Activated naive CD4-positive, alpha-beta T cell treated with anti-CD3 and anti-CD28 coated beads, Interleukin-2, amount 10 ng/mL, durations not matched to agents 7 days and 5 days (primary cell): ENCODE measurements around the gene DSCAM.
"Not testable (repeated sequence)": the region's sequence is repeated elsewhere in the genome, so short reads cannot be mapped to it uniquely, and the experiment has no call there.

Experiments
- CTCF ChIA-PET: fragments of 350-600 bp; sonication (Branson Sonifier 250); formaldehyde crosslinking; loops from one replicate; lab custom pipeline; 2021; ENCODE audit warnings: antibody characterized with exemption; lab: Charles Lee
- DNase-seq: peaks from one replicate; pipeline ENCODE4 v3.0.0-alpha.2; 2020
- H3K27ac Mint-ChIP-seq: one replicate; pipeline ENCODE4 v1.8.0; 2021; ENCODE audit warnings: mild to moderate bottlenecking, moderate library complexity, mixed read lengths
- H3K27me3 Mint-ChIP-seq: one replicate; pipeline ENCODE4 v1.8.0; 2021; ENCODE audit warnings: mild to moderate bottlenecking, mixed read lengths
- H3K36me3 Mint-ChIP-seq: one replicate; pipeline ENCODE4 v1.8.0; 2021; ENCODE audit warnings: mixed read lengths
- H3K4me1 Mint-ChIP-seq: one replicate; pipeline ENCODE4 v1.8.0; 2021; ENCODE audit warnings: mixed read lengths
- H3K4me3 Mint-ChIP-seq: one replicate; pipeline ENCODE4 v1.8.0; 2021; ENCODE audit warnings: mild to moderate bottlenecking, moderate library complexity, mixed read lengths
- H3K9me3 Mint-ChIP-seq: one replicate; pipeline ENCODE4 v1.8.0; 2021; ENCODE audit warnings: mixed read lengths

The DSCAM gene

DNA sequence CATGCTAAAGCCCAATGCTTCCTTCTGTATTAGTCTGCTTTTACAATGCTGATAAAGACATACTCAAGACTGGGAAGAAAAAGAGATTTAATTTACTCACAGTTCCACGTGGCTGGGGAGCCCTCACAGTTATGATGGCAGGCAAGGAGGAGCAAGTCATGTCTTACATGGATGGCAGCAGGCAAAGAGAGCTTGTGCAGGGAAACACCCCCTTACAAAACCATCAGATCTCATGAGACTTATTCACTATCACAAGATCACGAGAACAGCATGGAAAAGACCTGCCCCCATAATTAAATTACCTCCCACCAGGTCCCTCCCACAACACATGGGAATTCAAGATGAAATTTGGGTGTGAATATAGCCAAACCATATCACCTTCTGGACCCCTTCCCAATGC, 407.4 kb downstream of the DSCAM start:
- H3K4me1 Mint-ChIP-seq, DNase-seq, CTCF ChIA-PET, H3K27me3 Mint-ChIP-seq, H3K4me3 Mint-ChIP-seq, H3K9me3 Mint-ChIP-seq, H3K36me3 Mint-ChIP-seq, H3K27ac Mint-ChIP-seq: not testable (repeated sequence)

DNA sequence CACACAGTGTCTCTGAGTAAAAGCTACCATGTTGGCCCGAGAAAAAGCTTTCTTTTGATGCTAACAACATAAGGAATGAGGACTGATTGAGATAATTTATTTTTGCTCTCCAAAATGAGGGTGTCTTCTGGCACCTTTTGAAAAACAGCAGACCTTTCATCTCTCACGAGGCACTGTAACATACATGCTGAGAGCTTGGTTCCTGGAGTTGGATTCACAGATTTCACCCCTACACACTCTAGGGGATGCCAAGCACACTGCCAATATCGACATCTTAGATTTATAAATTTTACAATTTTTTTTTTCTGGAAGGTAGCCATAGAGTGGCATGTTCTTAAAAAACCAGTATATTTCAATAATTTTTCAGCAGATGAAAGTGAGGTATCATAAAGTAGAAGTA, 408.3 kb downstream of the DSCAM start:
- CTCF ChIA-PET, result no interaction called here
- H3K4me1 Mint-ChIP-seq, result no peaks in the 10 kb centered on the region
- H3K27ac Mint-ChIP-seq, result no peak overlapping the region
- H3K9me3 Mint-ChIP-seq, result peaks cover 8% of the 10 kb centered on the region
- no peaks in the 10 kb centered on the region for H3K36me3 Mint-ChIP-seq
- no peaks in the 10 kb centered on the region for H3K27me3 Mint-ChIP-seq
- H3K4me3 Mint-ChIP-seq, result no peak overlapping the region
- no peak for DNase-seq

DNA sequence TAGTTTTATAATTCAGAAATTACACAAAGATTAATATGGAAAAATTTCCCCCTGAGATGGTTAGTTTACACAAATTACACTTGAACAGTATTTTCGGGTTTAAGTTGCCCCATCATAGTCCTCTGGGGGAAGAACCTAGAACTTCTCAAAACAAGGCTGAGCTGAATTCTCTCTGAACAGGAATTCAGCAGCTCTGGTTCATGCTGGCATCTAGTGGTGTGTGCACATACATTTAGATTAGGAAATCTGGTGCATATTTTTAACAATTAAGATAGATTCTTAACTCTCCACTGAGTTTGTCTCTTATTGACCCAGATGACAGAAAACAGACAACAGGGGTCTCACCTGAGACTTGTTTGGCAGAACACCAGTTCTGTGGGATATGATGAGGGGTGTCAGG, 410.7 kb downstream of the DSCAM start:
- Mint-ChIP-seq H3K9me3 (peaks cover 15% of the 10 kb centered on the region), H3K27ac (no peak overlapping the region), H3K36me3 (no peaks in the 10 kb centered on the region), H3K27me3 (no peaks in the 10 kb centered on the region), H3K4me3 (no peak overlapping the region), H3K4me1 (no peaks in the 10 kb centered on the region)
- CTCF ChIA-PET, result no interaction called here
- DNase-seq, result no peak

DNA sequence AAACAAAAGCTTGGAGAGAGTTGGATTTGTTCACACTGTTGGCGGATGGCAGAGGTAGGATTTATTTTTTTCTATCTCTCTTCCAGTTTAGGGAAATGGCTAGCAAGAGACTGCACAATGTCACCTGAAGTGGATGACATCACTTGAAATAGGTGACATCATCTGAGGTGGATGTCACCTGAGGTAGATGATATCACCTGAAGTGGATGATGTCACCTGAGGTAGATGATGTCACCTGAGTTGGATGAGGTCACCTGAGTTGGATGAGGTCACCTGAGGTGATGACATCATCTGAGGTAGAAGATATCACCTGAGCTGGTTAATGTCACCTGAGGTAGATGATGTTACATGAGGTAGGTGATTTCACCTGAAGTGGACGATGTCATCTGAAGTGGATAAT, 413.4 kb downstream of the DSCAM start:
- CTCF ChIA-PET, result no interaction called here
- Mint-ChIP-seq H3K9me3 (peaks cover 19% of the 10 kb centered on the region), H3K36me3 (no peaks in the 10 kb centered on the region), H3K4me3 (no peak overlapping the region), H3K4me1 (no peaks in the 10 kb centered on the region), H3K27ac (no peak overlapping the region), H3K27me3 (no peaks in the 10 kb centered on the region)
- DNase-seq, result no peak

- Mint-ChIP-seq H3K4me1 (no peaks in the 10 kb centered on the region), H3K9me3 (peaks cover 15% of the 10 kb centered on the region), H3K27me3 (no peaks in the 10 kb centered on the region), H3K36me3 (no peaks in the 10 kb centered on the region), H3K27ac (no peak overlapping the region), H3K4me3 (no peak overlapping the region)
- no peak for DNase-seq
- CTCF ChIA-PET, result no interaction called here
These were observed 421.0 kb downstream of the DSCAM start for GRCh38 chr21:40425981-40426380.

- H3K9me3 Mint-ChIP-seq, result peaks cover 27% of the 10 kb centered on the region
- H3K27ac Mint-ChIP-seq, result no peak overlapping the region
- H3K27me3 Mint-ChIP-seq, result no peaks in the 10 kb centered on the region
- no peak for DNase-seq
- H3K36me3 Mint-ChIP-seq, result no peaks in the 10 kb centered on the region
- no peak overlapping the region for H3K4me3 Mint-ChIP-seq
- H3K4me1 Mint-ChIP-seq, result no peaks in the 10 kb centered on the region
- CTCF ChIA-PET, result no interaction called here
These were observed 423.9 kb downstream of the DSCAM start for GRCh38 chr21:40422896-40423635.

- Mint-ChIP-seq H3K27ac (no peak overlapping the region), H3K4me1 (no peaks in the 10 kb centered on the region), H3K36me3 (no peaks in the 10 kb centered on the region), H3K4me3 (no peak overlapping the region), H3K27me3 (no peaks in the 10 kb centered on the region), H3K9me3 (peaks cover 31% of the 10 kb centered on the region)
- no peak for DNase-seq
- CTCF ChIA-PET, result no interaction called here
These were observed 425.8 kb downstream of the DSCAM start for GRCh38 chr21:40421121-40421520.

- Mint-ChIP-seq H3K9me3 (peaks cover 23% of the 10 kb centered on the region), H3K36me3 (no peaks in the 10 kb centered on the region), H3K4me3 (no peak overlapping the region), H3K27me3 (no peaks in the 10 kb centered on the region), H3K27ac (no peak overlapping the region), H3K4me1 (no peaks in the 10 kb centered on the region)
- DNase-seq, result no peak
- CTCF ChIA-PET, result no interaction called here
These were observed 430.4 kb downstream of the DSCAM start for GRCh38 chr21:40416572-40416971.

DNA sequence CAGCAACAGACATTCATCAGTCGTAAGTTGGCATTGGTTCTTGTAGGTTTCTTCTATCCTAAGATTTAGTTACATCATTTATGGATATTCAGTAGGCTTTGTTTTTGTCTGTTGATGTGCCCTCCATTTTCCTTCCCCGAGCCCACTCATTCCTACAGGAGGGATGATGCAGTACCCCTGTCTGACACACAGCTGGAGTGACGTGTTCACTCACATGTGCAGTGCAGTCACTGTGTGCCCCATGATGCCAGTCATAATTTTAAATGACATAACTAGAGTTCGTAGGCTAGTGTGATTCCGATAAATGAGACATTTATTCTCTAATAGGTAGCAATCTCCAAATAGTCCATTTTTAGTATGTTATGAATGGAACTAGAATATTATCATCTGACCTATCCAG, 438.4 kb downstream of the DSCAM start:
- Mint-ChIP-seq H3K27ac (no peak overlapping the region), H3K4me3 (no peak overlapping the region), H3K4me1 (no peaks in the 10 kb centered on the region), H3K27me3 (no peaks in the 10 kb centered on the region), H3K9me3 (peaks cover 14% of the 10 kb centered on the region), H3K36me3 (no peaks in the 10 kb centered on the region)
- CTCF ChIA-PET, result no interaction called here
- no peak for DNase-seq

DNA sequence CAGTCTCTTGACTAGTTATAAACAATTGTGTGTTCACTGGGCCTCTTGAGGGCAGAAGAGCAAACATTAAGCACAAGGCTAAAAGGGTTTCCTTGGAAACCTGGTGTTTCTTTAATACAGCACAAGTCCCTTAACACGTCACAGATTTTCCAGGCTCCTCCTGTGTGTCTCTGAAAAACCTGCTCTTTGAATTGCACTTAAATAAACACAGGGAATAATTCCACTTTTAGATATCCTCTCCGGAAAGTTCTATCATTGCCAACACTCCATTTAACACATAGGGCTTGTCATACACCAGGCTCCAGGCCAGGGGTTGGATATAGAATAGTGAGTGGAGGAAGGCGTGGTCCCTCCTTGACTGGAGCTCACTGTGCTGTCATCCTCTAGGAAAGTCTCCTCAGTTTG, 442.6 kb downstream of the DSCAM start:
- no peaks in the 10 kb centered on the region for H3K36me3 Mint-ChIP-seq
- CTCF ChIA-PET, result no interaction called here
- H3K27ac Mint-ChIP-seq, result no peak overlapping the region
- H3K9me3 Mint-ChIP-seq, result peaks cover 10% of the 10 kb centered on the region
- H3K4me1 Mint-ChIP-seq, result no peaks in the 10 kb centered on the region
- DNase-seq, result no peak
- H3K4me3 Mint-ChIP-seq, result no peak overlapping the region
- H3K27me3 Mint-ChIP-seq, result no peaks in the 10 kb centered on the region

- Mint-ChIP-seq H3K27me3 (no peaks in the 10 kb centered on the region), H3K4me1 (no peaks in the 10 kb centered on the region), H3K9me3 (peaks cover 8% of the 10 kb centered on the region), H3K36me3 (no peaks in the 10 kb centered on the region), H3K27ac (no peak overlapping the region), H3K4me3 (no peak overlapping the region)
- CTCF ChIA-PET, result no interaction called here
- no peak for DNase-seq
These were observed 443.9 kb downstream of the DSCAM start for GRCh38 chr21:40402884-40403582.

GRCh38 chr21:40395732-40396131, 451.2 kb downstream of the DSCAM start:
- CTCF ChIA-PET, result no interaction called here
- no peaks in the 10 kb centered on the region for H3K36me3 Mint-ChIP-seq
- H3K27me3 Mint-ChIP-seq, result no peaks in the 10 kb centered on the region

DNA sequence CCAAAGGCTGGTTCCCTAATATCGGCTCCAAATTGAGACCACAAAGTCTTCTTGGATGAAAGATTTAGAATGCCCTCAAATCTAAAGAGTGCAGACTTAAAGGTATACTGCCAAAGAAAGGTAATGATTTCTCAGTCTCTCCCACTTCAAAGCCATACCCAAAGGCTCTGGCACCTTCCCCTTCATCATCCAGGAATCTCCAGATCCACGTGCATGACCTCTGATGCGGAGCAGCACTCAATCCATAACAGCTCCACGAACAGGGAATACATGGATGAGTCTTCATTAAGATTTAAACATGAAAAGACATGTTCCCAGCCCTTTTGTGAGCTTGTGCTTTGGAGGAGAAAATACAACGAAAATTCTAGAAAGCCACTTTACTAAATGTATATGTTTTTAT, 453.9 kb downstream of the DSCAM start:
- H3K4me1 Mint-ChIP-seq, result no peaks in the 10 kb centered on the region
- peaks cover 6% of the 10 kb centered on the region for H3K9me3 Mint-ChIP-seq
- no peak overlapping the region for H3K27ac Mint-ChIP-seq
- H3K4me3 Mint-ChIP-seq, result no peak overlapping the region
- CTCF ChIA-PET, result no interaction called here
- no peaks in the 10 kb centered on the region for H3K27me3 Mint-ChIP-seq
- DNase-seq, result no peak
- no peaks in the 10 kb centered on the region for H3K36me3 Mint-ChIP-seq

More at GRCh38 chr21:40395732-40396131, 451.2 kb downstream of the DSCAM start:
- no peak for DNase-seq
- H3K4me1 Mint-ChIP-seq, result no peaks in the 10 kb centered on the region
- no peak overlapping the region for H3K4me3 Mint-ChIP-seq
- peaks cover 6% of the 10 kb centered on the region for H3K9me3 Mint-ChIP-seq
- no peak overlapping the region for H3K27ac Mint-ChIP-seq

- no peak overlapping the region for H3K4me3 Mint-ChIP-seq
- no peak for DNase-seq
- no peaks in the 10 kb centered on the region for H3K9me3 Mint-ChIP-seq
- H3K4me1 Mint-ChIP-seq, result no peaks in the 10 kb centered on the region
- H3K36me3 Mint-ChIP-seq, result no peaks in the 10 kb centered on the region
- H3K27ac Mint-ChIP-seq, result no peak overlapping the region
- CTCF ChIA-PET, result interaction anchor here (1.0 kb wide), 1 partner anchor 9 kb away, joined by 3 read pairs; no protein-coding TSS in a partner anchor
- no peaks in the 10 kb centered on the region for H3K27me3 Mint-ChIP-seq
These were observed 458.9 kb downstream of the DSCAM start for GRCh38 chr21:40388046-40388445.
